ENCODE results near the gene LCN9. TPM values are rescaled to one million over a fixed set of nuclear protein-coding genes. Genes with fewer than 3 reads are reported as not detected.

Gene LCN9
- total RNA-seq, 1 experiment from 2014 or later: not detected

GRCh38 chr9:135696446-135696845 lies 33.3 kb downstream of the LCN9 start:
- DNase-seq (ENCODE audit: low read depth): no peak

DNA sequence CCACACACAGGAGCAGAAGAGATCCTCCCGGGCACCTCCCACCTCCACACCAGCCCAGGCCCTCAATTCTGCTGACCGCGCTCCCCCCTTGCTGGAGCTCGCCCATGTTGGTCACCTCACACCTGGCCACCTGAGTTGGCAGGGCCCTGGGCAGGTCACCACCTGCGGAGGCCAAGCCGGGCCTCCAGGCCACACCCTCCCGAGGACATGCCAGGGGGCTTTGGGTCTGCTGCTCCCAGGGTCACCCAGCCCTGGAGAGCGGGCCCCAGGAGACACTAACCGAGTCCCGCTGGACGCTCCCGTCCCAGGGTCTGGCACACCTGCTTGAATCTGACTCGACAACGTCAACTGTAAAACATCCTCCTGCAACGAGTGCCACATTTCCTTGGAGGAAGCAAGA lies 34.1 kb downstream of the LCN9 start:
- no peak for DNase-seq (ENCODE audit: low read depth)

- DNase-seq (ENCODE audit: low read depth): no peak
Measured at GRCh38 chr9:135698236-135698635, 35.1 kb downstream of the LCN9 start.

- no peak for DNase-seq (ENCODE audit: low read depth)
Measured at GRCh38 chr9:135698767-135699166, 35.7 kb downstream of the LCN9 start.

- no peak for DNase-seq (ENCODE audit: low read depth)
Measured at GRCh38 chr9:135699440-135699839, 36.3 kb downstream of the LCN9 start, which contains the start of gene SOHLH1. Gene SOHLH1, minus strand, starts transcription at chr9:135699481. Its CDS starts 14 bp downstream, at chr9:135699467.

GRCh38 chr9:135700525-135700924 lies 37.4 kb downstream of the LCN9 start:
- no peak for DNase-seq (ENCODE audit: low read depth)

DNA sequence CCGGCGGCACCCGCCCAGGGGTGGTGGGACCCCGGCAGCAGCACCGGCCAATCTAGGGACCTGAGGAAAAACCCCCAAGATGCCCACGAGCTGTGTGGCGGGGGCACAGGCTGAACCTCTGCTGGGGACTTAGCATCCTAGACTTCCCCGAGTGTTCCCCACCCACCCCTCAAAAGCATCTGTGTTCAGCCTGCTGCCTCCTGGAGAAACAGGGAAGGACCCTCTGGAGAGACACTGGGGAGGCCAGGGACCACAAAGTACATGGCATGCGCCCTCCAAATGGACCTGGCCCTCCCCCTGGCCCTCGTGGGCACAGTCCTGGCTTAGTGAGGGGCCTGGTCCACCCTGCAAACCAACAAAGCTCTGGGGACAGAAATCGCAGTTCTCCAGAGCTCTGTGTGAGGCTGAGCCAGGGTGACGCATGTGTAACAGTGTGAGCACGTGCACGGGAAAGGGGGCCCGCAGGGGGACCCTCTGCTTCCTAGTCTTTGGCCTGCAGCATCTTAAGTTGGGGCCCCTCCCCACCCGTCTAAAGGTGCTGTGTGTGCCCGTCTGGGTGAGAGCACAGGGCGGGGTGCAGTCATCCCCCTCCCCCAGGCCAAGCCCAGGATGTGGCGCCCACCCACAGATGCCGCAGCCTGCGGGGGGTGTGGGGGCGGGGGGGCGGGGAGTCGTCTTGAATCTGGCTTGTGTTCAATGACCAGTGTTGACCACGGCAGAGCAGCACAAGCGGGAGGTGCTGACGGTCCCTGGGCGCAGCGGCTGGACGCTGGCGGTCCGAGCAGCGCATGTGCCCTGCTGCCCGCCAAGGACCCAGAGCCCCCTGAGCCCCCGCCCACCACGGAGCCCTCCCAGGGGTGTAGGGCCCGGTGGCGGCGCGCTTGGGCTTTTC lies 38.2 kb downstream of the LCN9 start:
- no peak for DNase-seq (ENCODE audit: low read depth)

GRCh38 chr9:135701959-135702721 lies 39.0 kb downstream of the LCN9 start, which contains the start of gene KCNT1:
Gene KCNT1, plus strand, starts transcription at chr9:135702185. Its CDS starts 74 bp downstream, at chr9:135702259.
- DNase-seq (ENCODE audit: low read depth): peak; percentile 34

DNA sequence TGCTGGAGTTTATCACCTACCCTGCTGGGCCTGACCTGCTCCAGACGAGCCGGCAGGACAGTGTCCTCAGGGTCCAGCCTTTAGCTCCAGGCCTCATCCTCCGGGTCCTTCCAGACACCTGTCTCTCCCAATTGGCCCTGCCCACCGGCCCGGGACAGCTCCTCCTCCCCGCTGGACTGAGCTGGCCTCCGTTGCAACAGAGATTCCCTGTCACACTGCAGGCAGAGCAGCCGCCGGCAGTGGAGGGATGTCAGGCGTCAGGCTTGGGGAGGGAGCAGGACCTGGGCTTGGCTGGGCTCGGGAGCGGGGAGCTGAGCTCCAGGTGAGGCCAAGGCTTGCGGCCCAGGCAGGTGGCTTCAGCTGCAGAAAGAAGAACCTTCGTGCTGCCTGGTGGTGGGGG lies 40.6 kb downstream of the LCN9 start:
- no peak for DNase-seq (ENCODE audit: low read depth)

DNA sequence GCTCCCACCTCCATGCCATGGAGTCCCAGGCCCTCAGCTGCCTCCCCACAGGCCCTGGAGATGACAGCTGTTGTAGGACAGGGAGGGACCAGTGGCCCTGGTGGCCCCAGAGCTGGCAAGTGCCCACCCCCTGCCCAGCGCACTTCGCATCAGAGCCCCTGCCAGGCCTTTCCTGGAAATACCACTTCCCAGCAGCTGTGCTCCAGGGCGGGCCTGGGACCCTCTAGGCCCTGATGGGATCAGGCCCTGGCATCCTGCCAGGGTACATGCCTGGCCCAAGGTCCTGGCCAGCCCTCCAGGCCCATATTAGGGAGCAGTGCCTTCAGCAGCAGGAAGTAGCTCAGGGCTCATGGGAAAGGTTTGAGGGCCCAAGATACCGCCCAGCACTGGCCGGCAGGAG lies 41.4 kb downstream of the LCN9 start:
- DNase-seq (ENCODE audit: low read depth): no peak

GRCh38 chr9:135705376-135705775 lies 42.3 kb downstream of the LCN9 start:
- no peak for DNase-seq (ENCODE audit: low read depth)

GRCh38 chr9:135706288-135706687 lies 43.2 kb downstream of the LCN9 start:
- no peak for DNase-seq (ENCODE audit: low read depth)

DNA sequence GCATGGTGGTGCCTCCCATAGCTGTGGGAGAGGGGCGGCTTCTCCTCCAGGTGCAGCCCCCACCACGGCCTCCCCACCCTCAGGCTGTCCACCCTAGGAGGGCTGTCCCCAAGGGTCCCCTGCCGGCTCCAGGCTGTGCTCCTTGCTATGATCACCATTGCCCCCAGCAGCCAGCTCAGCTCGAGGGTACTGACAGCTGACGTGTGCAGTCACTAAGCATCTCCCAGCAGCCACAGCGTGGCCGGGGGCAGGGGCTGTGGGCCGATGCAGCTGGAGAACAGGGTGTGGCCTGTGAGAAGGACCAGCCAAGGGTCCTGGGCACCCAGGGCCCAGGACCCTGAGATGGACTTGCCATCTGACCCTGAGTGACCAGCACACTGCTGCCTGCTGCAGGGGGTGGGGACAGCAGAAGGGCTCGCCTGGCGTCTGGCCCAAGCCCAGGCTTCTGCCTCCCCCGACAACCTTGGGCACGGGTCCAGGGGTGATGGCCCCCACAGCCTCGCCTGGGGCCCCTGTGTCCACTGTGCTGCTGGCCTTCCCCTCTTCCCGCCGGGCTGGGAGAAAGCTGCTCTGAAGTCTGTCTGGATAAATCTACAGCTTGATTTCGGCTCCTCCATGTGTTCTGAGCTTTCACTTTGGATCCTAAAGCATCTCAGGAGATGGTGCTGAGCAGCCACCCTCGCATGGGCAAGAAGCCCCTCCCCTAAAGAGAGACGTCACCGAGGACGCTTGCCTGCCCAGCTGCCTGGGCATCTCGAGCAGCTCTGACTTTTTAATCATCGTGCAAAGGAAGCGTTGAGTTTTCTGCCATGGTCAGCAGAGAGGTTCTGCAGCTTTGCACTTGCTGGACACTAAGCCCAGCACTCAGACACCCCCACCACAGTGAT lies 44.4 kb downstream of the LCN9 start:
- no peak for DNase-seq (ENCODE audit: low read depth)

GRCh38 chr9:135708164-135708563 lies 45.1 kb downstream of the LCN9 start:
- DNase-seq (ENCODE audit: low read depth): no peak

GRCh38 chr9:135711391-135711790 lies 48.3 kb downstream of the LCN9 start:
- no peak for DNase-seq (ENCODE audit: low read depth)

GRCh38 chr9:135711881-135712280 lies 48.8 kb downstream of the LCN9 start:
- DNase-seq (ENCODE audit: low read depth): no peak

DNA sequence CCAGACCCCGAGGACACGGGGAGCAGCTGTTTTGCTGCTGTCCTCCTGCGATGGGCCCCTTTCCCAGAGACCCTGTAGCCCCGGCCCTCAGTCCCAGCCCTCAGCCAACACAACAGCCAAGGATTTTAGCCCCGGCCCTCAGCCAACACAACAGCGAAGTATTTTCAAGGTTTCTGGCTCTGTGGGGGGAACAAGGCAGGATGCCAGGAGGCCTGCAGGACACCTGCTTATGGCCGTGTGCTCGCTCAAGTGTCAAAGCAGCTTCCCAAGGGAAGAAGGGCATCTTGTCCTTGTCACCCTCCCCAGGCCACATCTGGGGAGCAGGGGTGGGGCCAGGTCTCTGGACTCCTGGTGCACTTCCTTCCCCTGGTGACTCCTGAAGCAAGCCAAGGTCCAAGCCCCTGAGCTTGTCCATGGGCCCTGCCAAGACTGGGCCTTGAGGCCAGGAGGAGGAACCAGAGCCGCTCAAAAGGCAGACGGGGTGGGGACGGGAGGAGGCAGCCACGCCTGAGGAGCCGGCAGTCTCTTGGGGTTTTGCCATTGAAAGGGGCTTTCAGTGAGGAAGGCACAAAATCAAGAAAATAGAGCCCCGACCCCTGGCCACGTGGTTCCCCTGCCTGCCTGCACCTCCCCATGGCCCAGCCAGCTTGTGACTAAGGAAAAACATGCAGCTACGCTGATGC lies 49.6 kb downstream of the LCN9 start:
- DNase-seq (ENCODE audit: low read depth): no peak

DNA sequence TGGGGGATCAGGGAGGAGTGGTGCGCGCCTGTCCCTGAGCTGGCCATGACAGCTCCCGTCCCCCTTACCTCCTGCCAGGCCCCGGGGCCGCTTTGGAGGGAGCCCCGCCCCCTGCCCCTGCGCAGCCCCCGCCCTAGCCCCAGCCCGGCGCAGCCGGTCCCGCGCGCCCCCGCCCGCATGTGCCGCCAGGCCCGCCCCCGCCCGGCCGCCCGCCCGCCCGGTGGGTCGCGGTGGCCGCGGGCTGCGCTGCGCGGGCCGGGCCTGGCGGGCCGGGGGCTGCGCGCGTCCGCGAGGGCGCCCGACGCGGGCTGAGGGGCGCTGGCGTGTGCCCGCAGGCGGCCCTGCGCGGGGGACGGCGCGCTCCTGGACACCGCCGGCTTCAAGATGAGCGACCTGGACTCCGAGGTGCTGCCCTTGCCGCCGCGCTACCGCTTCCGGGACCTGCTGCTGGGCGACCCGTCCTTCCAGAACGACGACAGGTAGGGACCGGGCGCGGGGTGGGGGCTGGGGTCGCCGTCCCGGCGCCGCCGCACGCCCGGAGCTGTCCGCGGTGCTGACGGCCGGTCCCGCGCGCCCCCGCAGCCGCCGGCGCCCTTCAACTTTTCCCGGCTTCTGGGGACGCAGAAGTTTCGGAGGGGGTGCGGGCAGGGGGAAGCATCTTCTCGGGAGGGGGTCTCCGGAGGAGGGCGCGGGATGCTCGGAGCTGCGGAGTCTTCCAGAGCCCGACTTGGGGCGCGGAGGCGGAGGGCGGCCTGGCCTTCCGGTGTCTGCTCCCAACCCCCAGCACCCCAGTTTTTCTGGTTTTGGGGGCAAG lies 51.3 kb downstream of the LCN9 start:
- DNase-seq (ENCODE audit: low read depth): no peak

DNA sequence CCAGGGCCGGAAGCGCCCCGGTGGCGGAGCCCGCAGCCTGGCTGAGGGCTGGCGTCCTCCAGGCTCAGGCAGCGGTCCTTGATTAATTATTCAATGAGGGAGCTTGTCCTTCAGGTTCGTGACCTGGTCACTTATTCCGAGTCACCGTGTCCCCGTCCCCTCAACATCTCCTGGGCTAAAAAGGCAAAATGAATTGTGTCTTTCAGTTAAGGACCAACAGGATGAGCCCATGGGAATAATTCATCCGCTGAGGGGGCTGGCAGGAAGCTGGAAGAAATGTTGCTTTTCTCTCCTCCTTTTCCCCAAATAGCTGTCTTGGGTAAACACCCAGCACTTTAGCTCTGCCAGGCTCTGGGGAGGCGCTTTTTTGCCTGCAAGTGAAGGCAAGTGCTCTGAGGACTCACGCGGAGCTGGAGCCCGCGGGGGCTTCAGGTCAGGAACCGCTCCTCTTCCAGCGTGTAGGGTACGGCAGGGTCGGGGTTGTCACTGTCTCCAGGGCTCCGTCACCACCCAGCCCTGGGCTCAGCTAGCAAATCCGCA lies 52.0 kb downstream of the LCN9 start:
- no peak for DNase-seq (ENCODE audit: low read depth)

DNA sequence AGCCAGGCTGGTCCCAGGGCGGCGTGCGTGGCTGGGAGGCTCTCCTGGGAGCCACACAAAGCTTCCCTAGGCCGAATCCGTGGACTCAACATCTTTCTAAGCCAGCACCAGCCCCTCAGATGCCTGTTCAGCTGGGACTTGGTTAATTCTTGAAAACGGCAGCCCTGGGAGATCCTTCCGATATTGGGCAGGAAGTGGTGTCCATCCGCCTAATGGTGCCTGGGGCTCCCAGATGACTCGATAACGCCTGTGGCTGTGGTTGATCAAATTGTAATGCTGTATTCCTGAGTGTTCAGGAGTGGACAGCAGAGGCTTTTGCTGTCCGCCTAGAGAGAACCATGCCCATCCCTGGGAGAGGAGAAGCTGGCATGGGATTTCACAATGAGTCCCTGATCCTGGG lies 52.9 kb downstream of the LCN9 start:
- DNase-seq (ENCODE audit: low read depth): no peak
